Activated T-cell treated with anti-CD3 and anti-CD28 coated beads for 4 hours (primary cell): ENCODE measurements around the gene EPB41L2.
"Not testable (repeated sequence)": the region's sequence is repeated elsewhere in the genome, so short reads cannot be mapped to it uniquely, and the experiment has no call there.

ENCODE experiments used
- DNase-seq: peaks from one replicate; pipeline ENCODE4 v3.0.0-alpha.2; 2020

The EPB41L2 gene

GRCh38 chr6:131063028-131063763 lies at the start of gene EPB41L2:
Gene EPB41L2, minus strand, starts transcription at chr6:131063245. Its CDS starts 106,760 bp downstream, at chr6:130956485.
- peak; percentile 68 for DNase-seq

- no peak for DNase-seq
Observed at GRCh38 chr6:131112249-131112648, 49.2 kb upstream of the EPB41L2 start.

- no peak for DNase-seq
Observed at GRCh38 chr6:131107151-131107550, 44.1 kb upstream of the EPB41L2 start.

- no peak for DNase-seq
Observed at GRCh38 chr6:131103901-131104300, 40.9 kb upstream of the EPB41L2 start.

- DNase-seq, result no peak
Observed at GRCh38 chr6:131103296-131103695, 40.3 kb upstream of the EPB41L2 start.

- no peak for DNase-seq
Observed at GRCh38 chr6:131101911-131102680, 39.1 kb upstream of the EPB41L2 start.

GRCh38 chr6:131096786-131097185 lies 33.7 kb upstream of the EPB41L2 start:
- DNase-seq, result no peak

GRCh38 chr6:131093334-131093733 lies 30.3 kb upstream of the EPB41L2 start:
- no peak for DNase-seq

GRCh38 chr6:131091944-131092343 lies 28.9 kb upstream of the EPB41L2 start:
- DNase-seq, result not testable (repeated sequence)

GRCh38 chr6:131090339-131090738 lies 27.3 kb upstream of the EPB41L2 start:
- not testable (repeated sequence) for DNase-seq

- no peak for DNase-seq
Observed at GRCh38 chr6:131084982-131085381, 21.9 kb upstream of the EPB41L2 start.

GRCh38 chr6:131083687-131084086 lies 20.6 kb upstream of the EPB41L2 start:
- no peak for DNase-seq

GRCh38 chr6:131082335-131082734 lies 19.3 kb upstream of the EPB41L2 start:
- no peak for DNase-seq

GRCh38 chr6:131080084-131080483 lies 17.0 kb upstream of the EPB41L2 start:
- DNase-seq, result no peak

- no peak for DNase-seq
Observed at GRCh38 chr6:131073577-131073976, 10.5 kb upstream of the EPB41L2 start.

- DNase-seq, result no peak
Observed at GRCh38 chr6:131070061-131070460, 7.0 kb upstream of the EPB41L2 start.

GRCh38 chr6:131068165-131068564 lies 5.1 kb upstream of the EPB41L2 start:
- DNase-seq, result no peak

GRCh38 chr6:131067521-131067920 lies 4.5 kb upstream of the EPB41L2 start:
- no peak for DNase-seq

- DNase-seq, result no peak
Observed at GRCh38 chr6:131065824-131066171, 2.8 kb upstream of the EPB41L2 start.

- DNase-seq, result no peak
Observed at GRCh38 chr6:131065112-131065823, 2.2 kb upstream of the EPB41L2 start.

GRCh38 chr6:131063764-131064272 lies 773 bp upstream of the EPB41L2 start:
- no peak for DNase-seq

GRCh38 chr6:131062241-131063027 lies 611 bp downstream of the EPB41L2 start:
- DNase-seq, result no peak

- no peak for DNase-seq
Observed at GRCh38 chr6:131061751-131062119, 1.3 kb downstream of the EPB41L2 start.
